T-helper 17 cell (primary cell): ENCODE results near the gene SLC35F1. TPM values are rescaled to one million over a fixed set of nuclear protein-coding genes. Genes with fewer than 3 reads are reported as not detected.
"Not testable (repeated sequence)": the region's sequence is repeated elsewhere in the genome, so short reads cannot be mapped to it uniquely, and the experiment has no call there.

Source experiments
- ATAC-seq: fragments of 150-1000 bp; cut with Tn5 transposase; 2 replicates; pipeline ENCODE4 v1.10.0; 2021; ENCODE audit warnings: mild to moderate bottlenecking, moderate library complexity
- DNase-seq, 3 donors: peaks; one replicate each; pipeline versions ENCODE4 v3.0.0 to v3.0.0-alpha.2; 2020 to 2021
- H3K9me3 ChIP-seq: one replicate; pipeline ENCODE4 v1.7.0; 2013; ENCODE audit warnings: low read length, mild to moderate bottlenecking; ENCODE audit not compliant: control insufficient read depth, poor library complexity, severe bottlenecking
- H3K27ac Mint-ChIP-seq: one replicate; pipeline ENCODE4 v1.8.0; 2022; ENCODE audit warnings: mild to moderate bottlenecking, moderate library complexity, mixed read lengths
- H3K27me3 Mint-ChIP-seq: one replicate; pipeline ENCODE4 v1.8.0; 2022; ENCODE audit warnings: mixed read lengths
- H3K36me3 Mint-ChIP-seq: one replicate; pipeline ENCODE4 v1.8.0; 2022; ENCODE audit warnings: low read depth, mixed read lengths
- H3K4me1 Mint-ChIP-seq: one replicate; pipeline ENCODE4 v1.8.0; 2022; ENCODE audit warnings: mild to moderate bottlenecking, mixed read lengths
- H3K4me3 Mint-ChIP-seq: one replicate; pipeline ENCODE4 v1.8.0; 2022; ENCODE audit warnings: mild to moderate bottlenecking, moderate library complexity, mixed read lengths
- total RNA-seq, 4 donors: library from RNA in 2 of 4; stranded (reverse) in 2 of 4; gene quantifications; one replicate each; pipeline ENCODE4 v1.2.3 and lab custom pipeline; 2022 to 2026

The SLC35F1 gene
- total RNA-seq, 2 donors from 2014 or later, result not detected

DNA sequence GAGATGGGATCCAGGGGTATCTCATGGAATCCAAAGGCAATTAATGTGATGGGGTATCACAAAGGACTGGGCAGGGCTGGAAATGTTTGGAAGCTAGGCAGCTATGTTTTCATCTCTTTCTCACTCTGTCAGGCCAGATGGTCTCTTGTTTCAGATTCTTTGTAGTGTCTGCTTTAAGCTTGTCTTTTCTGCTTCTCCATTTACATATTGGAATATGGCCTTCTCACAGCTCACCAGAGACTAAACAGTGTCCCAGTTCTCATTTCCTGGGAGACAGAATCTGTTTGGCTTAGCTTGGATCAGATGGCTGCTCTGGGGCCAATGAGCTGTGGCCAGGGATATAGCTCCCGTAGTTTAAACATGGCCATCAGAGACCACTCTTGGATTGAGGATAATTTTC is 78.9 kb downstream of the SLC35F1 start:
- no peak overlapping the region for H3K4me3 Mint-ChIP-seq
- ATAC-seq (no peak), DNase-seq (no peak)
- H3K27me3 Mint-ChIP-seq, result peaks cover 24% of the 10 kb centered on the region
- H3K27ac Mint-ChIP-seq, result no peak overlapping the region
- H3K9me3 ChIP-seq, result no peaks in the 10 kb centered on the region
- peaks cover 2% of the 10 kb centered on the region for H3K36me3 Mint-ChIP-seq
- H3K4me1 Mint-ChIP-seq, result no peaks in the 10 kb centered on the region

- peaks cover 2% of the 10 kb centered on the region for H3K36me3 Mint-ChIP-seq
- no peak overlapping the region for H3K27ac Mint-ChIP-seq
- H3K4me1 Mint-ChIP-seq, result no peaks in the 10 kb centered on the region
- no peak overlapping the region for H3K4me3 Mint-ChIP-seq
- ATAC-seq, result no peak
- H3K9me3 ChIP-seq, result no peaks in the 10 kb centered on the region
- no peak for DNase-seq
- H3K27me3 Mint-ChIP-seq, result peaks cover 20% of the 10 kb centered on the region
Measured at GRCh38 chr6:117986396-117986795, 79.3 kb downstream of the SLC35F1 start.

DNA sequence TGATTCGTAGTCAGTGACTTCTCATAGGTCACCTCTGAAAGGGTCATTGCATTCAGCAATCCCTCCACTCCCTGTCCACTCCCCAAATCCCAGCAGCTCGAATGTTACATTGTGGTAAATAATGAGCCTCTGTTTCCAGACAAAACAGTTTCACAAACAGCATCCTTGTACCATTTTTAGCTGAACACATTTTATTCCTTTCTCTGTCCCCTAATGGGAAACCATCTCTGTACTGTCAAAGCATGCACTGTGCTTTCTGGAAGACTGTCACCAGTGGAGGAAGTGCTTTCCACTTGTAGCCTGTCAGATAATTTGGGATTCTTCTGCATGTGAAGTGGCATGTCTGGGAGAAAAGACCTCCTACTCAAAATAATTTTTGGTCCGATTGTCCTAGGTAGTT is 82.0 kb downstream of the SLC35F1 start:
- Mint-ChIP-seq H3K27me3 (peaks cover 34% of the 10 kb centered on the region), H3K27ac (no peak overlapping the region), H3K4me1 (no peaks in the 10 kb centered on the region), H3K4me3 (no peak overlapping the region), H3K36me3 (peaks cover 2% of the 10 kb centered on the region)
- no peaks in the 10 kb centered on the region for H3K9me3 ChIP-seq
- ATAC-seq (no peak), DNase-seq (no peak)

- ATAC-seq, result no peak
- Mint-ChIP-seq H3K4me3 (no peak overlapping the region), H3K36me3 (peaks cover 2% of the 10 kb centered on the region), H3K27me3 (peaks cover 38% of the 10 kb centered on the region), H3K4me1 (no peaks in the 10 kb centered on the region), H3K27ac (no peak overlapping the region)
- no peak for DNase-seq
- no peaks in the 10 kb centered on the region for H3K9me3 ChIP-seq
Measured at GRCh38 chr6:117990151-117990550, 83.1 kb downstream of the SLC35F1 start.

GRCh38 chr6:117992856-117993255 is 85.8 kb downstream of the SLC35F1 start:
- H3K27ac Mint-ChIP-seq, result no peak overlapping the region
- DNase-seq, result no peak
- H3K4me1 Mint-ChIP-seq, result no peaks in the 10 kb centered on the region
- no peak for ATAC-seq
- no peaks in the 10 kb centered on the region for H3K9me3 ChIP-seq
- no peaks in the 10 kb centered on the region for H3K36me3 Mint-ChIP-seq
- peaks cover 31% of the 10 kb centered on the region for H3K27me3 Mint-ChIP-seq
- H3K4me3 Mint-ChIP-seq, result no peak overlapping the region

GRCh38 chr6:118012944-118013343 is 105.9 kb downstream of the SLC35F1 start:
- H3K4me1 Mint-ChIP-seq, result no peaks in the 10 kb centered on the region
- no peaks in the 10 kb centered on the region for H3K9me3 ChIP-seq
- no peak overlapping the region for H3K4me3 Mint-ChIP-seq
- ATAC-seq, result no peak
- DNase-seq, result no peak
- no peak overlapping the region for H3K27ac Mint-ChIP-seq
- H3K36me3 Mint-ChIP-seq, result no peaks in the 10 kb centered on the region
- H3K27me3 Mint-ChIP-seq, result peaks cover 37% of the 10 kb centered on the region

DNA sequence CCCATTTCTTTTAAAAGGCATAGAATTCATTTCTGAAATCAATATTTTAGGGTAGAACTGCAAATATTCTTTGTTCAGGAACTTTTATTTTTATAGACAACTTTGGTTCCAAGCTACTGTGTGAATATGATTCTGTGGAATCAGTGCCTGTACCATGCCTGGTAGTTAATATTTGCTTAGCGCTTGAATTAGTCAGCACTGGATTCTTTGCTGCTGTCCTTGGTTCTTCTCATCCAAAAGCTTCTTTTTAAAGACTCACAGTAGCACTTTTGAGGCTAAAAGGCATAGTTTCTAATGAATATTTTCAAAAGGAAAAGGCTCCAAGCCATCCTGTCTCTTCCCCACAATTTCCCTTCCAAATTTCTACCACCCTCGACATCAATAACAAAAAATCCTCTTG is 109.5 kb downstream of the SLC35F1 start:
- Mint-ChIP-seq H3K4me1 (no peaks in the 10 kb centered on the region), H3K4me3 (no peak overlapping the region), H3K36me3 (no peaks in the 10 kb centered on the region), H3K27ac (no peak overlapping the region), H3K27me3 (peaks cover 26% of the 10 kb centered on the region)
- DNase-seq, result no peak
- no peak for ATAC-seq
- no peaks in the 10 kb centered on the region for H3K9me3 ChIP-seq

- H3K9me3 ChIP-seq, result no peaks in the 10 kb centered on the region
- H3K27ac Mint-ChIP-seq, result no peak overlapping the region
- H3K4me3 Mint-ChIP-seq, result no peak overlapping the region
- no peaks in the 10 kb centered on the region for H3K4me1 Mint-ChIP-seq
- no peak for ATAC-seq
- DNase-seq, result no peak
- no peaks in the 10 kb centered on the region for H3K36me3 Mint-ChIP-seq
- peaks cover 26% of the 10 kb centered on the region for H3K27me3 Mint-ChIP-seq
Measured at GRCh38 chr6:118017301-118017848, 110.3 kb downstream of the SLC35F1 start.

GRCh38 chr6:118023771-118024170 is 116.7 kb downstream of the SLC35F1 start:
- H3K36me3 Mint-ChIP-seq, result no peaks in the 10 kb centered on the region
- peaks cover 6% of the 10 kb centered on the region for H3K27me3 Mint-ChIP-seq
- ATAC-seq (no peak), DNase-seq (no peak)
- no peaks in the 10 kb centered on the region for H3K4me1 Mint-ChIP-seq
- no peak overlapping the region for H3K4me3 Mint-ChIP-seq
- H3K27ac Mint-ChIP-seq, result no peak overlapping the region
- H3K9me3 ChIP-seq, result no peaks in the 10 kb centered on the region

DNA sequence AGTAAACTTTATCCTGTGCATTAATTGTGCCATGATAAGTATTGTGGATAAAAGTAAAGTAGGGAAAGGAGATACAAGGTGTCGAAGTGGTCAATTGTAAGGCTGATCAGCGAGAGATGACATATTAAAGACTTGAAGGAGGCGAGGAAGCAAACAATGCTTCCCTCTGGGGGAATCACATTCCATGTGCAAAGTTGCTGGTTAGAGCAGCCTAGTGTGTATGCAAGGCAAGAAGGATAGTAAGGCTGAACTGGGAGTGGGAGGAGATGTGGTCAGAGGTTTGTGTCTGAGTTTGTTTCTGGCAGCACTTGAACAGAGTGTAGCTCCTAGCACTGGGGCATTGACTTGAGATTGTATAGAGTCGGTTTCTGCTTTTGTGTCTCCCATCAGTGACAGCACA is 122.9 kb downstream of the SLC35F1 start:
- no peak for ATAC-seq

DNA sequence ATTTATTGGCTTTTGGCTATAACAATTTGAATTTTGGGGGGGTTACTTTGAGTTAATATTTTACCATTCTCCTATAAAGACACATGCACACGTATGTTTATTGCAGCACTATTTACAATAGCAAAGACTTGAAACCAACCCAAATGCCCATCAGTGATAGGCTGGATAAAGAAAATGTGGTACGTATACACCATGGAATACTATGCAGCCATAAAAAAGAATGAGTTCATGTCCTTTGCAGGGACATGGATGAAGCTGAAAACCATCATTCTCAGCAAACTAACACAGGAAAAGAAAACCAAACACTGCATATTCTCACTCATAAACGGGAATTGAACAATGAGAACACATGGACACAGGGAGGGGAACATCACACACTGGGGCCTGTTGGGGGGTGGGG is 130.4 kb downstream of the SLC35F1 start:
- H3K4me1 Mint-ChIP-seq, DNase-seq, H3K4me3 Mint-ChIP-seq, H3K9me3 ChIP-seq, H3K27ac Mint-ChIP-seq, ATAC-seq, H3K36me3 Mint-ChIP-seq: not testable (repeated sequence)
- H3K27me3 Mint-ChIP-seq, result peaks cover 18% of the 10 kb centered on the region

More for the DNA sequence above, 122.9 kb downstream of the SLC35F1 start:
- H3K9me3 ChIP-seq, result no peaks in the 10 kb centered on the region
- Mint-ChIP-seq H3K27ac (no peak overlapping the region), H3K4me3 (no peak overlapping the region), H3K36me3 (no peaks in the 10 kb centered on the region), H3K4me1 (no peaks in the 10 kb centered on the region), H3K27me3 (peaks cover 14% of the 10 kb centered on the region)
- DNase-seq, result no peak

DNA sequence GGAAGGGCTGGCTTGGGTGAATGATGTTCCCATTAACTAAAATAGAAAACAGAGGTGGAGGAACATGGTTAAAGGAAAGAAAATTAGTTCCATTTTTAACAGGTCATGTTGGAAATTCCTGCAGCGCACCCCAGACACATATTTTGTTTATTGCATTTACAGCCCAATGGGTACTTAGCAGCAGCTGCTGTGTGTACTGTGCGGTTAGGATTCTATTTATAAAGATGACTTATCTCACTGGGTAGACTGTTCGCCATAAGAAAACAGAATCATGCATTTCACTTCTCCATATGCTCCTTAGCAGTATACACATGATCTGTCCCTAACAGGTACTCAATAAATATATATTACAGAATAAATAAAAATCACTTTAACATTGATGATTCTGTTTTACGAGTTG is 135.8 kb downstream of the SLC35F1 start:
- H3K27ac Mint-ChIP-seq, result no peak overlapping the region
- no peaks in the 10 kb centered on the region for H3K36me3 Mint-ChIP-seq
- ATAC-seq, result no peak
- no peak overlapping the region for H3K4me3 Mint-ChIP-seq
- H3K27me3 Mint-ChIP-seq, result peaks cover 30% of the 10 kb centered on the region
- H3K4me1 Mint-ChIP-seq, result no peaks in the 10 kb centered on the region
- H3K9me3 ChIP-seq, result no peaks in the 10 kb centered on the region
- no peak for DNase-seq

GRCh38 chr6:118044275-118044674 is 137.2 kb downstream of the SLC35F1 start:
- DNase-seq (no peak), ATAC-seq (no peak)
- Mint-ChIP-seq H3K4me1 (no peaks in the 10 kb centered on the region), H3K27ac (no peak overlapping the region), H3K36me3 (no peaks in the 10 kb centered on the region), H3K27me3 (peaks cover 30% of the 10 kb centered on the region), H3K4me3 (no peak overlapping the region)
- no peaks in the 10 kb centered on the region for H3K9me3 ChIP-seq

DNA sequence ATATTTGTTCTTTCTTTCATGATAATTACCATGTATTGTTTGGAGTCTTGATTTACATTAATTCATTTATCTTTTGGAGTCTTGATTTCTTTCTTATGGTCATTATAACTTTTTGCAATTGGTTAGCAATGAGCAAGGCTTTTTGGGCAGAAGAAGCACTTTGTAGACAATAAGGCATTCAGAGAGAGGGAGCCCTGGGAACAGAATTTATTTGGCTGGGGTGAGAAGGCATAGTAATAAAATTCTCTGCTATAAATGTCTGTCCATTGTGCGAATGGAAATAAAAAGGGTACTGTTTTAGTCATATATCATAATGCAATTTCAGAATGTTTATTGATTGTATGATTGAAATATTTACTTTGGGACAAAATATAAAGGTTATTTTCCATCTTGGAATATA is 147.0 kb downstream of the SLC35F1 start:
- Mint-ChIP-seq H3K4me1 (no peaks in the 10 kb centered on the region), H3K36me3 (no peaks in the 10 kb centered on the region), H3K27me3 (peaks cover 9% of the 10 kb centered on the region), H3K27ac (no peak overlapping the region), H3K4me3 (no peak overlapping the region)
- DNase-seq, result no peak
- ATAC-seq, result no peak
- no peaks in the 10 kb centered on the region for H3K9me3 ChIP-seq
